ENCODE data around the gene ZMYND8. TPM values are rescaled to one million over a fixed set of nuclear protein-coding genes. Genes with fewer than 3 reads are reported as not detected.

The ZMYND8 gene
- total RNA-seq, 1 donor from 2014 or later: 27.4 TPM

GRCh38 chr20:47353692-47354463, 2.6 kb downstream of the ZMYND8 start:
- no peak for ATAC-seq

- ATAC-seq: no peak
These were observed 3.2 kb downstream of the ZMYND8 start for GRCh38 chr20:47353239-47353691.

GRCh38 chr20:47352332-47353238, 3.9 kb downstream of the ZMYND8 start:
- ATAC-seq: peak; percentile 14

- no peak for ATAC-seq
These were observed 4.7 kb downstream of the ZMYND8 start for GRCh38 chr20:47351643-47352331.

GRCh38 chr20:47350691-47351545, 5.6 kb downstream of the ZMYND8 start:
- no peak for ATAC-seq

GRCh38 chr20:47350181-47350550, 6.3 kb downstream of the ZMYND8 start:
- ATAC-seq: no peak

- ATAC-seq: no peak
These were observed 6.9 kb downstream of the ZMYND8 start for GRCh38 chr20:47349365-47350180.

GRCh38 chr20:47348539-47349142, 7.9 kb downstream of the ZMYND8 start:
- ATAC-seq: no peak

GRCh38 chr20:47347661-47348435, 8.7 kb downstream of the ZMYND8 start:
- ATAC-seq: no peak

- no peak for ATAC-seq
These were observed 10.3 kb downstream of the ZMYND8 start for GRCh38 chr20:47346172-47346571.

- ATAC-seq: no peak
These were observed 11.3 kb downstream of the ZMYND8 start for GRCh38 chr20:47345214-47345613.

GRCh38 chr20:47343007-47343472, 13.5 kb downstream of the ZMYND8 start:
- no peak for ATAC-seq

GRCh38 chr20:47338131-47338628, 18.3 kb downstream of the ZMYND8 start:
- no peak for ATAC-seq

GRCh38 chr20:47337413-47337812, 19.1 kb downstream of the ZMYND8 start:
- ATAC-seq: no peak

GRCh38 chr20:47336129-47336754, 20.3 kb downstream of the ZMYND8 start:
- ATAC-seq: peak; percentile 59

GRCh38 chr20:47335251-47336128, 21.0 kb downstream of the ZMYND8 start:
- ATAC-seq: no peak

GRCh38 chr20:47334022-47334551, 22.4 kb downstream of the ZMYND8 start:
- ATAC-seq: peak; percentile 83
